ENCODE measurements around the gene DLG2.
A peak's percentile ranks its signal among the peaks of the same experiment; 100 is the strongest.

DLG2 gene

DNA sequence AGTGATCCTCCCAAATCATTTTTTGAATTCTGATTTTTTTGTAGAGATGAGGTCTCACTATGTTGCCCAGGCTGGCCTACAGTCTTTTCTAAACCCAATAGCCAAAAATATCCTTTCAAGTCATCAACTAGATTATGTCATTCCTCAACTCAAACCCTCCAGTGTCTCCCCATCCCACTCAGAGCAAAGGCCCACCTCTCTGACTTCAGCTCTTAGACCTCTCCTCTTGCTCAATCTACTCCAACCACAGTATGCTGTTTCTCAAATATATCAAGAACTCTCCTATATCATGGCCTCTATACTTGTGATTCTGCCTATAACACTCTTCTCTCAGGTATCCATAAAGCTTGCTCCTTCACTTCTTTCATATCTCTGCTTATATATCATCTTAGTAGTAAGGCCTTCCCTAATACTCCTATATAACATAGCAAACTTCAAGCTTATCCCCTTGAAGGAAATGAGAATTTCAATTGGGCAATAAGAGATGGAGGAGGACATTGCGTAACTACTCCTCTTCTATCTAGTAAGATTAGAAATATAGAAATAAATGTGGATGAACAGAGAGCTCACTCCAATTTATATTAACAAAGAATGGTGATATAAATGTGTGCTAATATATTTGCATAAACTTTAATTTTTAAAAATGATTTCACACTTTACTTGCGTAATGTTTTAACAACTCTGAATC is 24.5 kb downstream of the DLG2 start:
- no peak for DNase-seq
- no peaks in the 10 kb centered on the region for H3K4me1 Mint-ChIP-seq
- no peak for TF ChIP-seq CTCF (IDR thresholded peaks at IDR 0.05)
- peaks cover 12% of the 10 kb centered on the region for H3K9me3 Mint-ChIP-seq
- no peak overlapping the region for H3K27ac Mint-ChIP-seq
- no peaks in the 10 kb centered on the region for H3K36me3 Mint-ChIP-seq (ENCODE audit: low read depth)
- peaks cover 6% of the 10 kb centered on the region for H3K27me3 Mint-ChIP-seq (ENCODE audit: low read depth, poor library complexity)
- no peak overlapping the region for H3K4me3 Mint-ChIP-seq

- H3K36me3 Mint-ChIP-seq (ENCODE audit: low read depth): no peaks in the 10 kb centered on the region
- H3K4me3 Mint-ChIP-seq: no peak overlapping the region
- H3K27ac Mint-ChIP-seq: peak overlapping the region; percentile 11
- no peaks in the 10 kb centered on the region for H3K4me1 Mint-ChIP-seq
- H3K9me3 Mint-ChIP-seq: no peaks in the 10 kb centered on the region
- no peak for TF ChIP-seq CTCF (IDR thresholded peaks at IDR 0.05)
- no peaks in the 10 kb centered on the region for H3K27me3 Mint-ChIP-seq (ENCODE audit: low read depth, poor library complexity)
- DNase-seq: no peak
Measured at GRCh38 chr11:85599083-85599482, 28.1 kb downstream of the DLG2 start.

- TF ChIP-seq CTCF (IDR thresholded peaks at IDR 0.05): no peak
- Mint-ChIP-seq H3K27me3 (ENCODE audit: low read depth, poor library complexity) (no peaks in the 10 kb centered on the region), H3K4me3 (no peak overlapping the region), H3K27ac (no peak overlapping the region), H3K4me1 (no peaks in the 10 kb centered on the region), H3K9me3 (no peaks in the 10 kb centered on the region), H3K36me3 (ENCODE audit: low read depth) (no peaks in the 10 kb centered on the region)
- no peak for DNase-seq
Measured at GRCh38 chr11:85596886-85597285, 30.3 kb downstream of the DLG2 start.

GRCh38 chr11:85595285-85595884 is 31.8 kb downstream of the DLG2 start:
- TF ChIP-seq CTCF (IDR thresholded peaks at IDR 0.05): peak; percentile 66
- DNase-seq: no peak
- Mint-ChIP-seq H3K27me3 (ENCODE audit: low read depth, poor library complexity) (no peaks in the 10 kb centered on the region), H3K4me3 (no peak overlapping the region), H3K9me3 (no peaks in the 10 kb centered on the region), H3K36me3 (ENCODE audit: low read depth) (no peaks in the 10 kb centered on the region), H3K4me1 (no peaks in the 10 kb centered on the region), H3K27ac (no peak overlapping the region)

DNA sequence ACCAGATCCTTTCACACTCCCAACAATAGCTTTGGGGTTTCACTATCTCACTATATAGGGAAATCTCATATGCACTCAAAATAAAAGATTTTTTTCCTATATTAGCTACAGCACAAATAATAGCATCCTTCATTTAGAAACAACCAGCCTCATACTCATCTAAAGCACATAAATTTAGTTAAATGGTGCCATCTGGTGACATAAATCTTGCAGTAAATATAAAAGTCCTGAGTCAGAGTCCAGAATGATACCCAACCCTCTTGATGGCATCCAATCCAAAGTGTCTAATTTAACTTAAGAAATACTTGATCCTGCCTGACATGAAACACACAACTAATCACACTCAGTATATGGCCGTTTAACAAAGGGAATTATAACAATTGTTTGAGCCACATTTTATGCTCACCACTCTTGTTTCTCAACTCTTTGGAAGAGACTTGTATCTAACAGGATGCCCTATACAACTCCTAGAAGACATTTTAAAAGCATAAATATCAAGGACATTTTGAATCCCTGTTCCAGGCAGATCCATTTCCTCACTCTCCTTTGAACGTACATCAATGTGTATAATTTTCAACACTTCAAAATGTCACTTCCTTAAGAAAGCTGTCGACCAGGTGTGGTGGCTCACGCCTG is 36.2 kb downstream of the DLG2 start:
- Mint-ChIP-seq H3K27ac (no peak overlapping the region), H3K9me3 (peaks cover 32% of the 10 kb centered on the region), H3K36me3 (ENCODE audit: low read depth) (peaks cover 13% of the 10 kb centered on the region), H3K4me3 (no peak overlapping the region), H3K4me1 (no peaks in the 10 kb centered on the region), H3K27me3 (ENCODE audit: low read depth, poor library complexity) (no peaks in the 10 kb centered on the region)
- TF ChIP-seq CTCF (IDR thresholded peaks at IDR 0.05): no peak
- no peak for DNase-seq

Data from nephron progenitor cell (in vitro differentiated cells).